Measurements from ENCODE around the gene HS6ST1.

DNA sequence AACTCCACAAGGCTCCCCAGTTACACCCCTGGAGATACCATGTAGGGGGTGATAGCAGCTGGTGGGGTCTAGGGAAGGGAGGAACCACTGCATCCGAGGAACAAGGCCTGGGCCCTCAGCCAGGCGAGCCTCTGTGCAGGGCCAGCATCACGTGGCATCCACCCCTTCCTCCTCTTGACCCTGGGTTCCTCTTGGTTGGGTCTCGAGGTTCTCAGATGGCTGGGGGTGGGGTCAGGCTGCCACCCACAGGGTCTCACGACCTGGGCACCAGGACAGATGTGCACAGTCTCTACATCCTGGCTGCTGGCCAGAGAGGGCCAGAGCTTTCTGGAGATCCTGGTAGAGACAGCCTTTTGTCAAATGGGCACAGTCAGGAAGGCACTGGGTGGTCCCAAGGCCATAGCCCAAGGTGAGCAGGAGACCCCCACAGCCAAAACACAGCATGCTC lies 10.4 kb downstream of the HS6ST1 start:
- TF ChIP-seq, protein P1, sequence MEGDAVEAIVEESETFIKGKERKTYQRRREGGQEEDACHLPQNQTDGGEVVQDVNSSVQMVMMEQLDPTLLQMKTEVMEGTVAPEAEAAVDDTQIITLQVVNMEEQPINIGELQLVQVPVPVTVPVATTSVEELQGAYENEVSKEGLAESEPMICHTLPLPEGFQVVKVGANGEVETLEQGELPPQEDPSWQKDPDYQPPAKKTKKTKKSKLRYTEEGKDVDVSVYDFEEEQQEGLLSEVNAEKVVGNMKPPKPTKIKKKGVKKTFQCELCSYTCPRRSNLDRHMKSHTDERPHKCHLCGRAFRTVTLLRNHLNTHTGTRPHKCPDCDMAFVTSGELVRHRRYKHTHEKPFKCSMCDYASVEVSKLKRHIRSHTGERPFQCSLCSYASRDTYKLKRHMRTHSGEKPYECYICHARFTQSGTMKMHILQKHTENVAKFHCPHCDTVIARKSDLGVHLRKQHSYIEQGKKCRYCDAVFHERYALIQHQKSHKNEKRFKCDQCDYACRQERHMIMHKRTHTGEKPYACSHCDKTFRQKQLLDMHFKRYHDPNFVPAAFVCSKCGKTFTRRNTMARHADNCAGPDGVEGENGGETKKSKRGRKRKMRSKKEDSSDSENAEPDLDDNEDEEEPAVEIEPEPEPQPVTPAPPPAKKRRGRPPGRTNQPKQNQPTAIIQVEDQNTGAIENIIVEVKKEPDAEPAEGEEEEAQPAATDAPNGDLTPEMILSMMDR (conservative IDR thresholded peaks at IDR 0.05 in 1 of 2, IDR thresholded peaks at IDR 0.05 in 1 of 2; ENCODE audit: extremely low read depth in 1 of 2, insufficient read depth in 1 of 2, low read depth in 1 of 2, low read length in 2 of 2), result no peak
- TF ChIP-seq EZH2 (IDR thresholded peaks at IDR 0.05; ENCODE audit: borderline replicate concordance, low read length), result no peak
